Astrocyte (in vitro differentiated cells and primary cell): Measurements from ENCODE around the gene ZNF775. TPM values are rescaled to one million over a fixed set of nuclear protein-coding genes. Genes with fewer than 3 reads are reported as not detected.

Source experiments
- DNase-seq: peaks from one replicate; pipeline ENCODE4 v3.0.0-alpha.2; 2010; ENCODE audit warnings: low read depth
- FAIRE-seq: peaks from 2 replicates; lab custom pipeline; 2011; peaks lifted over from hg19 to GRCh38; lab: Jason Lieb, UNC
- H2AFZ ChIP-seq: 2 replicates; pipeline ENCODE4 v1.6.0; 2012; ENCODE audit warnings: low read depth, low read length, inconsistent platforms
- H3K27ac ChIP-seq: 2 replicates; pipeline ENCODE4 v1.5.1; 2011; ENCODE audit warnings: low read depth, low read length, inconsistent platforms
- H3K27me3 ChIP-seq: 2 replicates; pipeline ENCODE4 v1.6.0; 2011; ENCODE audit warnings: low read length, inconsistent platforms; ENCODE audit not compliant: insufficient read depth
- H3K36me3 ChIP-seq: 2 replicates; pipeline ENCODE4 v1.5.1; 2011; ENCODE audit warnings: low read length, inconsistent platforms; ENCODE audit not compliant: insufficient read depth
- H3K4me1 ChIP-seq: 2 replicates; pipeline ENCODE4 v1.5.1; 2011; ENCODE audit warnings: low read length, inconsistent platforms; ENCODE audit not compliant: insufficient read depth
- H3K4me2 ChIP-seq: 2 replicates; pipeline ENCODE4 v1.6.0; 2012; ENCODE audit warnings: low read length, inconsistent platforms
- H3K4me3 ChIP-seq: 2 replicates; pipeline ENCODE4 v1.5.1; 2011; ENCODE audit warnings: low read depth, mild to moderate bottlenecking, low read length, inconsistent platforms; ENCODE audit not compliant: insufficient read depth
- H3K79me2 ChIP-seq: 2 replicates; pipeline ENCODE4 v1.6.0; 2012; ENCODE audit warnings: mild to moderate bottlenecking, low read length, inconsistent platforms; ENCODE audit not compliant: insufficient read depth
- H3K9ac ChIP-seq: 2 replicates; pipeline ENCODE4 v1.6.0; 2012; ENCODE audit warnings: mild to moderate bottlenecking, low read length, inconsistent platforms
- H3K9me3 ChIP-seq: 2 replicates; pipeline ENCODE4 v1.5.1; 2012; ENCODE audit warnings: low read depth, mild to moderate bottlenecking, low read length, inconsistent platforms; ENCODE audit not compliant: insufficient read depth
- H4K20me1 ChIP-seq: 2 replicates; pipeline ENCODE4 v1.6.0; 2012; ENCODE audit warnings: low read length, inconsistent platforms; ENCODE audit not compliant: insufficient read depth
- H3K27ac Mint-ChIP-seq: one replicate; pipeline ENCODE4 v1.8.0; 2021; ENCODE audit warnings: mild to moderate bottlenecking, mixed read lengths; ENCODE audit not compliant: unreplicated experiment
- H3K27me3 Mint-ChIP-seq: one replicate; pipeline ENCODE4 v1.8.0; 2021; ENCODE audit warnings: low read depth, mixed read lengths; ENCODE audit not compliant: unreplicated experiment
- H3K36me3 Mint-ChIP-seq: one replicate; pipeline ENCODE4 v1.8.0; 2021; ENCODE audit warnings: low read depth, mixed read lengths; ENCODE audit not compliant: unreplicated experiment
- H3K4me1 Mint-ChIP-seq: one replicate; pipeline ENCODE4 v1.8.0; 2021; ENCODE audit warnings: low read depth, mixed read lengths; ENCODE audit not compliant: unreplicated experiment
- H3K4me3 Mint-ChIP-seq: one replicate; pipeline ENCODE4 v1.8.0; 2021; ENCODE audit warnings: mild to moderate bottlenecking, moderate library complexity, mixed read lengths; ENCODE audit not compliant: unreplicated experiment
- H3K9me3 Mint-ChIP-seq: one replicate; pipeline ENCODE4 v1.8.0; 2021; ENCODE audit warnings: mild to moderate bottlenecking, mixed read lengths; ENCODE audit not compliant: unreplicated experiment
- CTCF ChIP-seq: IDR thresholded peaks from 2 replicates; pipeline ENCODE4 v1.5.1; 2011; ENCODE audit warnings: low read depth, mild to moderate bottlenecking, inconsistent platforms, low read length, moderate library complexity; ENCODE audit not compliant: insufficient read depth
- EZH2 ChIP-seq: IDR thresholded peaks from 2 replicates; pipeline ENCODE4 v1.6.1; 2012; ENCODE audit warnings: mild to moderate bottlenecking, low read length, inconsistent platforms; ENCODE audit not compliant: insufficient read depth
- total RNA-seq: library from RNA; stranded (reverse); gene quantifications from 2 replicates; pipeline ENCODE4 v1.2.1, GENCODE V29; 2021

The ZNF775 gene
- total RNA-seq, 1 donor from 2014 or later, result 6.5 TPM

DNA sequence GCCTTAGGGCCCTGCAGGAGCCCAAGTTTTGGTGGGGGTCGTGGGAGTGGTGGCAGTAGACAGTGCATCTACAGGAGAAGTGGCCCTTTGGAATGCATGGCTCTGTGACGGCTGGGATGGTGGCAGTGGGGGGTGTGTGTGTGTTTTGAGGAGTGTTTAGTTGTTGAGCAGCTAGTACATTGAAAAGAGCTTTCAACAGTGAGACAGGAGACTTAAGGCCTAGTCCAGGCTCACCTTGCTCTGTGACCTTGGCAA lies 27.1 kb downstream of the ZNF775 start:
- no peaks in the 10 kb centered on the region for H4K20me1 ChIP-seq
- peak overlapping the region; percentile 91 for H3K27ac Mint-ChIP-seq
- H2AFZ ChIP-seq, result no peak overlapping the region
- H3K36me3 Mint-ChIP-seq, result peaks cover 20% of the 10 kb centered on the region
- no peaks in the 10 kb centered on the region for H3K9me3 Mint-ChIP-seq
- H3K4me1 ChIP-seq, result peaks cover 8% of the 10 kb centered on the region
- no peak for TF ChIP-seq EZH2
- no peak for TF ChIP-seq CTCF
- H3K9me3 ChIP-seq, result no peaks in the 10 kb centered on the region
- H3K27me3 ChIP-seq, result no peaks in the 10 kb centered on the region
- FAIRE-seq (no peak), DNase-seq (no peak)
- no peaks in the 10 kb centered on the region for H3K79me2 ChIP-seq
- peak overlapping the region; percentile 89 for H3K4me3 Mint-ChIP-seq
- peaks cover 49% of the 10 kb centered on the region for H3K4me1 Mint-ChIP-seq
- no peak overlapping the region for H3K9ac ChIP-seq
- H3K4me3 ChIP-seq, result no peak overlapping the region
- H3K4me2 ChIP-seq, result peak overlapping the region; percentile 96
- H3K36me3 ChIP-seq, result no peaks in the 10 kb centered on the region
- no peaks in the 10 kb centered on the region for H3K27me3 Mint-ChIP-seq
- no peak overlapping the region for H3K27ac ChIP-seq

- peak overlapping the region; percentile 96 for H3K4me2 ChIP-seq
- no peaks in the 10 kb centered on the region for H3K9me3 ChIP-seq
- peaks cover 43% of the 10 kb centered on the region for H3K4me1 Mint-ChIP-seq
- TF ChIP-seq EZH2, result no peak
- no peak for TF ChIP-seq CTCF
- H3K4me1 ChIP-seq, result peaks cover 8% of the 10 kb centered on the region
- H3K27ac Mint-ChIP-seq, result peak overlapping the region; percentile 91
- peaks cover 20% of the 10 kb centered on the region for H3K36me3 Mint-ChIP-seq
- H3K4me3 Mint-ChIP-seq, result peak overlapping the region; percentile 89
- no peaks in the 10 kb centered on the region for H3K27me3 ChIP-seq
- H3K27ac ChIP-seq, result no peak overlapping the region
- H3K9me3 Mint-ChIP-seq, result no peaks in the 10 kb centered on the region
- no peaks in the 10 kb centered on the region for H3K27me3 Mint-ChIP-seq
- no peaks in the 10 kb centered on the region for H4K20me1 ChIP-seq
- H3K4me3 ChIP-seq, result no peak overlapping the region
- H3K9ac ChIP-seq, result peak overlapping the region; percentile 6
- FAIRE-seq (no peak), DNase-seq (no peak)
- H3K79me2 ChIP-seq, result no peaks in the 10 kb centered on the region
- peak overlapping the region; percentile 47 for H2AFZ ChIP-seq
- no peaks in the 10 kb centered on the region for H3K36me3 ChIP-seq
Observed at GRCh38 chr7:150406567-150407421, 27.7 kb downstream of the ZNF775 start.
